ENCODE measurements around the gene NR2F1-AS1.

DNA sequence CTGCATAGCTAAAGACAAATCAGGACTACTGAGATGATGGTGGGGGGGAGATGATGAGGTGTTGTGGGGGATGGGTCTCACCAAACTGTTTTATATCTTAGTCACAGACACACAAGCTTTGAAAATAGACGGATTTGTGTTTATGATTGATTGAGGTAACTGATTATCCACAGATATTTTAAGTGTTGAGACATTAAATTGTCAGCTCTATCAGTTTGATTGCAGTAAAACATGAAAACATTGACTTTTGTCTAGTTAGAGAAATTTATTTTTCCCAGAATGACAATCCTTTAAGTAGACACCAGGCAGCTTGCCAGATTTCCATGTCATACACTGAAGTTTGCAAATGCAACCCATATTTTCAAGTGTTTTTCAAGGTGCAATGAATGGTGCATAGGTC lies 149.8 kb downstream of the NR2F1-AS1 start:
- TF ChIP-seq, protein P1, sequence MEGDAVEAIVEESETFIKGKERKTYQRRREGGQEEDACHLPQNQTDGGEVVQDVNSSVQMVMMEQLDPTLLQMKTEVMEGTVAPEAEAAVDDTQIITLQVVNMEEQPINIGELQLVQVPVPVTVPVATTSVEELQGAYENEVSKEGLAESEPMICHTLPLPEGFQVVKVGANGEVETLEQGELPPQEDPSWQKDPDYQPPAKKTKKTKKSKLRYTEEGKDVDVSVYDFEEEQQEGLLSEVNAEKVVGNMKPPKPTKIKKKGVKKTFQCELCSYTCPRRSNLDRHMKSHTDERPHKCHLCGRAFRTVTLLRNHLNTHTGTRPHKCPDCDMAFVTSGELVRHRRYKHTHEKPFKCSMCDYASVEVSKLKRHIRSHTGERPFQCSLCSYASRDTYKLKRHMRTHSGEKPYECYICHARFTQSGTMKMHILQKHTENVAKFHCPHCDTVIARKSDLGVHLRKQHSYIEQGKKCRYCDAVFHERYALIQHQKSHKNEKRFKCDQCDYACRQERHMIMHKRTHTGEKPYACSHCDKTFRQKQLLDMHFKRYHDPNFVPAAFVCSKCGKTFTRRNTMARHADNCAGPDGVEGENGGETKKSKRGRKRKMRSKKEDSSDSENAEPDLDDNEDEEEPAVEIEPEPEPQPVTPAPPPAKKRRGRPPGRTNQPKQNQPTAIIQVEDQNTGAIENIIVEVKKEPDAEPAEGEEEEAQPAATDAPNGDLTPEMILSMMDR (conservative IDR thresholded peaks at IDR 0.05; ENCODE audit: low read length): no peak
- TF ChIP-seq EZH2phosphoT487 (IDR thresholded peaks at IDR 0.05; ENCODE audit: borderline replicate concordance, low read depth, low read length): no peak

Data from OCI-LY7 (cell line).